Measurements from ENCODE around the gene ERMP1.
"Not testable (repeated sequence)": the region's sequence is repeated elsewhere in the genome, so short reads cannot be mapped to it uniquely, and the experiment has no call there.

ERMP1 gene

DNA sequence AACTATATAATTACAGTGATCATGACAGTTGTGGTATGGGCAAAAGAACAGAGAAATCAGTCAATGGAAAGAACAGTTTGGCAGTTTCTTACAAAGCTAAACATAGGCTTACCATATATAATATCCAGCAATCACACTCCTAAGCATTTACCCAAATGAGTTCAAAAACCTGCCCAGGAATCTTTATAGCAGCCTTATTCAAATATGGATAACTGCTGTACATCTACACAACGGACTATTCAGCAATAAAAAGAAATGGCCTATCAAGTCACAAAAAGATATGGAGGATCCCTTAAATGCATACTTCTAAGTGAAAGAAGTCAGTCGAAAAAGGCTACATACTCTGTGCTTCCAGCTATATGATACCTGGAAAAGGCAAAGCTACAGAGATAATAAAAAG is 36.6 kb downstream of the ERMP1 start:
- H3K4me3 ChIP-seq (ENCODE audit: low read depth, low read length): no peak overlapping the region
- no peaks in the 10 kb centered on the region for H3K79me2 ChIP-seq (ENCODE audit: control insufficient read depth, insufficient read depth, low read length, unreplicated experiment)
- no peaks in the 10 kb centered on the region for H3K36me3 ChIP-seq (ENCODE audit: insufficient read depth, low read length)
- no peak overlapping the region for H3K27ac ChIP-seq (ENCODE audit: low read depth, low read length)
- no peaks in the 10 kb centered on the region for H3K4me1 ChIP-seq (ENCODE audit: control insufficient read depth, insufficient read depth, low read length, unreplicated experiment)
- H3K27me3 ChIP-seq (ENCODE audit: insufficient read depth, low read length): no peaks in the 10 kb centered on the region
- no peak overlapping the region for H2AFZ ChIP-seq (ENCODE audit: low read length, unreplicated experiment)

DNA sequence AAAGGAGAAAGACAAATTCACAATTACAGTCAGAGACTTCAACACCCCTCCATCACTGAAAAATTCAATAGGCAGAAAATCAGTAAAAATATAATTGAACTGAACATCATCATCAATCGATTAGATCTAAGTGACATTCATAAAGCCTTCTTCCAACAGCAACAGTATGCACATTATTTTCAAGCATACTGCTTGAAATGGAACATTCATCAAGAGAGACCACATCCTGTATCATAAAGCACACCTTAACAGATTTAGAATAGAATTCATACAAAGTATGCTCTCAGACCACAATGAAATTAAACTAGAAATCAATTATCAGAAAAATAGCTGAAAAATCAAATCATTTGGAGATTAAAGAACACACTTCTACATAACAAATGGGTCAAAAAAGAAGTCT is 39.1 kb downstream of the ERMP1 start:
- H3K27me3 ChIP-seq (ENCODE audit: insufficient read depth, low read length): no peaks in the 10 kb centered on the region
- H3K4me3 ChIP-seq (ENCODE audit: low read depth, low read length): no peak overlapping the region
- no peak overlapping the region for H3K27ac ChIP-seq (ENCODE audit: low read depth, low read length)
- H3K36me3 ChIP-seq (ENCODE audit: insufficient read depth, low read length): no peaks in the 10 kb centered on the region
- no peak overlapping the region for H2AFZ ChIP-seq (ENCODE audit: low read length, unreplicated experiment)
- no peaks in the 10 kb centered on the region for H3K4me1 ChIP-seq (ENCODE audit: control insufficient read depth, insufficient read depth, low read length, unreplicated experiment)
- no peaks in the 10 kb centered on the region for H3K79me2 ChIP-seq (ENCODE audit: control insufficient read depth, insufficient read depth, low read length, unreplicated experiment)

DNA sequence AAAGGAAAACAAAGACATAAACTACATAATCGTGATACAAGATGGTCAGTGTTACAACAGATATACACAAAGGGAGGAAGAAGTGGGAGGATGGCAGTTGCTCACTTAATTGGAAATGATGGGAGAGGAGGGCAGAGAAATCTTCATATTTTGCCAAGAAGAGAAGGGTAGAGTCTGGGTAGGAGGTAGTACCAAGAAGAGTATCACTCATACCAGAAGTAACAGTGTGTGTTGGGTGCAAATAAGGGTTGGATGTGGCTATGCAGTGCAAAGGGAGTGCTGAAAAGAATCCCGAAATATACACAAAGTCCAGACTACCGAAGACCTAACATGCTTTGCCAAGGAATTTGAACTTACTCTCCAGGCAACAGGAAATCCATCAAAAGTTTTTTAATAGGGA is 41.0 kb downstream of the ERMP1 start:
- Histone ChIP-seq H3K36me3 (ENCODE audit: insufficient read depth, low read length) (no peaks in the 10 kb centered on the region), H3K4me3 (ENCODE audit: low read depth, low read length) (no peak overlapping the region), H2AFZ (ENCODE audit: low read length, unreplicated experiment) (no peak overlapping the region), H3K27ac (ENCODE audit: low read depth, low read length) (no peak overlapping the region), H3K27me3 (ENCODE audit: insufficient read depth, low read length) (no peaks in the 10 kb centered on the region), H3K4me1 (ENCODE audit: control insufficient read depth, insufficient read depth, low read length, unreplicated experiment) (no peaks in the 10 kb centered on the region), H3K79me2 (ENCODE audit: control insufficient read depth, insufficient read depth, low read length, unreplicated experiment) (no peaks in the 10 kb centered on the region)

DNA sequence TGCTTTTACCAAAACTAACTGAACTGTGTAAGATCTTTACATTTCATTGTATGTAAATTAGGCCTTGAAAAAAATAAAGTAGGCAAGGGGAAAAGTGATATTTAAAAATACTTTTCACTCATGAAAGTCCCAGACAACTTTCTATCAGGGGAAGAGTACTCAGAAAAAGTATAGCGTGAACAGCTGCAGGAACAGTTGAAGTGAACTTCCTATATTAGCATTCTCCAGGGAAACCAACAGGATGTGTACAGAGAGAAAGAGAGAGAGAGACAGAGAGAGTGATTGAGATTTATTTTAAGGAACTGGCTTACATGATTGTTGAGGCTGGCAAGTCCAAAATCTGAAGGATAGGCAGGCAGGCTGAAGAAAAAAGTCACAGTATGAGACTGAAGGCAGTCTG is 42.0 kb downstream of the ERMP1 start:
- H3K27ac ChIP-seq (ENCODE audit: low read depth, low read length): no peak overlapping the region

DNA sequence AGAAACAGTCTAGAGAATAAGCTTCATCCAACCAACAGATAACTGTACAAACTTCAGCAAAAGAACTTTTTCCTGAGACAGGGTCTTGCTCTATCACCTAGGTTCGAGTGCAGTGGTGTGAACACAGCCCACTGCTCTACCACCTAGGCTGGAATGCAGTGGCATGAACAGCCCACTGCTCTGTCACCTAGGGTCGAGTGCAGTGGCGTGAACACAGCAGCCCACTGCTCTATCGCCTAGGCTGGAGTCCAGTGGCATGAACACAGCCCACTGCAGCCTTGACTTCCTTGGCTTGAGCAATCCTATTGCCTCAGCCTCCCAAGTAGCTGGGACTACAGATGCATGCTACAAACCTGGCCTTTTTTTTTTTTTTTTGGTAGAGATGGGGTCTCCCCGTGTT is 43.4 kb downstream of the ERMP1 start:
- Histone ChIP-seq H3K4me3 (ENCODE audit: low read depth, low read length) (no peak overlapping the region), H2AFZ (ENCODE audit: low read length, unreplicated experiment) (no peak overlapping the region), H3K4me1 (ENCODE audit: control insufficient read depth, insufficient read depth, low read length, unreplicated experiment) (no peaks in the 10 kb centered on the region), H3K27ac (ENCODE audit: low read depth, low read length) (no peak overlapping the region), H3K27me3 (ENCODE audit: insufficient read depth, low read length) (no peaks in the 10 kb centered on the region), H3K79me2 (ENCODE audit: control insufficient read depth, insufficient read depth, low read length, unreplicated experiment) (no peaks in the 10 kb centered on the region), H3K36me3 (ENCODE audit: insufficient read depth, low read length) (no peaks in the 10 kb centered on the region)

More for the DNA sequence above, 42.0 kb downstream of the ERMP1 start:
- Histone ChIP-seq H3K4me3 (ENCODE audit: low read depth, low read length) (no peak overlapping the region), H3K27me3 (ENCODE audit: insufficient read depth, low read length) (no peaks in the 10 kb centered on the region), H3K36me3 (ENCODE audit: insufficient read depth, low read length) (no peaks in the 10 kb centered on the region), H3K79me2 (ENCODE audit: control insufficient read depth, insufficient read depth, low read length, unreplicated experiment) (no peaks in the 10 kb centered on the region), H2AFZ (ENCODE audit: low read length, unreplicated experiment) (no peak overlapping the region), H3K4me1 (ENCODE audit: control insufficient read depth, insufficient read depth, low read length, unreplicated experiment) (no peaks in the 10 kb centered on the region)

DNA sequence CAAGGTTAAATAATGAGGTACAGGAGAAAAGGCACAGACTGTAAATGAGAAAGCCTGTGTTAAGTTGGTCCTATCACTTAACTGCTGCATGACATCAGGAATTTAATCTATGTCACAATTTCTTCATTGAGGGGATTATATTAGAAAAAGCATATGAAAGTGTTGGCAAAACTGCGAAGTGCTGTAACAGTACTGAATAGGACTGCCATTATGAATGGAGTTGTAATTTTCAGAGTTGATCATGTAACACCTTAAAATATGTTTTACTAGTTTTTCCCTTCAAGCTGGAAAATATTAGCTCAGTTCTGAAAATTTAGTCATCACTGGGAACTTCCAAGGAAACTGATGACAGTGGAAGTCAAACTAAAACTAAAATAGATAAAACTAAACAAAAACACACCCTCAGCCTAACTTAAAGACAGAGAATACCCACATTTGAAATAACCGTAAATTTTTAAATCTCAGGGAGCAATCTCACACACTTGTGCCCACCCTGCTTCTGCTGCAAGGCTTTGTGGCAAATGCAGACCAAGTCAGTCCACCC is 45.1 kb downstream of the ERMP1 start:
- no peak overlapping the region for H3K4me3 ChIP-seq (ENCODE audit: low read depth, low read length)
- no peaks in the 10 kb centered on the region for H3K27me3 ChIP-seq (ENCODE audit: insufficient read depth, low read length)
- H3K36me3 ChIP-seq (ENCODE audit: insufficient read depth, low read length): no peaks in the 10 kb centered on the region
- H3K27ac ChIP-seq (ENCODE audit: low read depth, low read length): no peak overlapping the region
- H2AFZ ChIP-seq (ENCODE audit: low read length, unreplicated experiment): no peak overlapping the region
- H3K4me1 ChIP-seq (ENCODE audit: control insufficient read depth, insufficient read depth, low read length, unreplicated experiment): no peaks in the 10 kb centered on the region
- H3K79me2 ChIP-seq (ENCODE audit: control insufficient read depth, insufficient read depth, low read length, unreplicated experiment): no peaks in the 10 kb centered on the region

DNA sequence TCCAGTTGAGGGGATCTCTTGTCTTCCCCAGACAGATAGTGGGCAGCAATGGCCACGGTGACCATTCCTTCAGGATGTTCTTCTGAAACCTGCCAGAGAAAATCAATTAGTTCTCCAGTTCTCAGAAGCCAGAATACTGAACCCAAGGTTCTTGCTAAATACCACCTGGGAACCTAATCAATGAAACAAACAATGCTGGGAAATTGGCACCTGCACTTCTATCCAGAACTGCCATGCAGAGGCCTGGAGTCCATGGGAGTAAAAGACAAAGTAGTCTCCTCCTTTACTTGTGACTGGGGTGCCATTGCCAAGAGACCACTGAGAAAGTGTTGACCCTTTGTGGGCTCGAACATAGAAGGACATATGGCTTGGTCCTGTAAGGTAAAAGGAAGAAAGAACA is 45.7 kb downstream of the ERMP1 start:
- H3K4me3 ChIP-seq (ENCODE audit: low read depth, low read length): no peak overlapping the region
- no peak overlapping the region for H3K27ac ChIP-seq (ENCODE audit: low read depth, low read length)
- H3K4me1 ChIP-seq (ENCODE audit: control insufficient read depth, insufficient read depth, low read length, unreplicated experiment): no peaks in the 10 kb centered on the region
- no peaks in the 10 kb centered on the region for H3K79me2 ChIP-seq (ENCODE audit: control insufficient read depth, insufficient read depth, low read length, unreplicated experiment)
- no peak overlapping the region for H2AFZ ChIP-seq (ENCODE audit: low read length, unreplicated experiment)
- no peaks in the 10 kb centered on the region for H3K36me3 ChIP-seq (ENCODE audit: insufficient read depth, low read length)
- no peaks in the 10 kb centered on the region for H3K27me3 ChIP-seq (ENCODE audit: insufficient read depth, low read length)

DNA sequence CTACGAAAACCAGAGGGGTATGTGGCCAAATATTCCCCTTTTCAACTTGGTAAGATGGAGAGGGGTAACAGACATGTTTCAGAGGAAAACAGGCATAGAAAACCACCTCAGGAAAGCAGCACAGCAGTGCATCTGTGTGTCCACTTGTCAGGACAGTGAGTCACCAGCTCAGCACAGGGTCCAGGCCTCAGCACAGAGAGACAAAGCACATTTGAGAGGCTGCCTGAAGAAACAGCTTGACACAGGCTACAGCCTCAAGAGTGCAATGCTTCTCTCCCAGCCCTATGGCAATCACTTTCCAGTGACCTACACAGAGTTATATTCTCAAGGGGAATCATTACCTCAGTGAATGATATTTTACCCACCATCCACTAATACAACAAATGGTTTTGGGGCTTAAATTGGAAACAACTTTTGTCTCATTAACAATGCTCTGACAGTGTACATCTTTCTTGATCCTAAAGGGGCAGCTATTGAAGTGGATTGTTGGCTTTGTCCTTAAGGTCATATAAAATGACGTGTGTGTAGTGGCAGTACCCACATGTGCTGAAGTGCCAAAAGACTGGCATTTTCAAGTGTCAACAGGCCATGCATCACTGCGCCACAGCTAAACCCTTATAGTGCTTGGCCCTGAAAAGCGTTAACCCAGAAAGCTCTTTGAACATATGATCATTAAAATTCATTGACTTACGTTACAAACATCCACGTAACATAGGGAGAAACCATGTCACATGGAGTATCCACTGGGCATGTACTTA is 46.4 kb downstream of the ERMP1 start:
- Histone ChIP-seq H3K79me2 (ENCODE audit: control insufficient read depth, insufficient read depth, low read length, unreplicated experiment) (no peaks in the 10 kb centered on the region), H3K4me3 (ENCODE audit: low read depth, low read length) (no peak overlapping the region), H2AFZ (ENCODE audit: low read length, unreplicated experiment) (no peak overlapping the region), H3K36me3 (ENCODE audit: insufficient read depth, low read length) (no peaks in the 10 kb centered on the region), H3K27ac (ENCODE audit: low read depth, low read length) (no peak overlapping the region), H3K4me1 (ENCODE audit: control insufficient read depth, insufficient read depth, low read length, unreplicated experiment) (no peaks in the 10 kb centered on the region), H3K27me3 (ENCODE audit: insufficient read depth, low read length) (no peaks in the 10 kb centered on the region)

DNA sequence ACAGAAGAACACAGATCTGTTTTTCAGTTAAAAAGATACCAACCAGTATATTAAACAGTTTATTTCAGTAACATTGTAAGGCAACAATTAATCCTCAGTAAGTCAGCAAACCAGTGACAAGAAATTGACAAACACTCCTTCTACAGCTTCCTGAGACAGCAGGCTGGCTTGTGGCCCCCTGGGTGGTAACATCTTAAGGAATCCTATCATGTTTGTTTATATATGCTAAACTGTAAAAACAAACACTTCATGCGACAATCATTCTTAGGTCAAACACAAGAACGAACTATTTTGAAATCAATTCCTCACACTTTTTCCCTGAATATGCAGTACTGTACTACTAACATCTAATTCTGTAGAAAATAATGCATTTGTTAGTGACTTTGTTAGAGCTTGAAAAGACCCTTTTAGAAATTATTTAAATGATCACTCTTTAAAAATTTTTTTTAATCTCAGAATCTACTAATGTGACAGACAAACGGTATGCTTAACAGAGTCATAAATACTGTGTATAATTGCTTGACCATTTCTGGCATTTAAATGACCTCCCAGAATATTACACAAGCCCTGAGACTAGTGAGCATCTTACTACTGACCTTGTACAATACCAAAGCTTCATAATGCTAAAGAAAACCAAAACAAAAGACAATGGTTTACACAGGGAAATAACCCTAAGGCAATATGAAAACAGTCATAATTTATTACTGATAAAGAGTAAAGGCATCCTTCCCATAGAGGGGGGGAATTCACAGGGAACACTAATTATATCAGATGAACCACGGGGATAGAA is 48.2 kb downstream of the ERMP1 start:
- H3K36me3 ChIP-seq (ENCODE audit: insufficient read depth, low read length): peaks cover 6% of the 10 kb centered on the region
- H3K4me3 ChIP-seq (ENCODE audit: low read depth, low read length): no peak overlapping the region

DNA sequence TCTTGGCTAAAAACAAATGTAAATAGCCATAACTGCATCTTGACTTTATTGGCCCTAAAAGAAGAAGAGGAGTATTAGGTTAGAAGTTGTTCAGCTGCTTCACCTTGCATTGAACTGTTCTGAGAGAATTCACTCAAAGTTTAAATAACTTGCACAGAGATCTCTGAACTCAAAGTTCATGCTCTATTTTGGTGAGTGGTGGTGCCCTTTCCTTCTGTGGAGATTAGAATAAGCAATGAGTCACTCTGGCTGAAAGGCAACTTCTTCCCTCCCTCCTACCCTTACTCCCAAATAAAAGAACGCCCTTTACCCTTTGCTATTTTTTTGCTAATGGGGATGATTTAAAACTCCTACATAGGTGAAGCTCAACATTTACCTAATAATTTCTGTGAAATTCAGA is 48.9 kb downstream of the ERMP1 start:
- Histone ChIP-seq H3K27ac (ENCODE audit: low read depth, low read length) (no peak overlapping the region), H2AFZ (ENCODE audit: low read length, unreplicated experiment) (no peak overlapping the region), H3K36me3 (ENCODE audit: insufficient read depth, low read length) (peaks cover 11% of the 10 kb centered on the region), H3K79me2 (ENCODE audit: control insufficient read depth, insufficient read depth, low read length, unreplicated experiment) (no peaks in the 10 kb centered on the region), H3K4me1 (ENCODE audit: control insufficient read depth, insufficient read depth, low read length, unreplicated experiment) (no peaks in the 10 kb centered on the region), H3K27me3 (ENCODE audit: insufficient read depth, low read length) (no peaks in the 10 kb centered on the region), H3K4me3 (ENCODE audit: low read depth, low read length) (no peak overlapping the region)

More for the DNA sequence above, 48.2 kb downstream of the ERMP1 start:
- no peaks in the 10 kb centered on the region for H3K27me3 ChIP-seq (ENCODE audit: insufficient read depth, low read length)
- no peaks in the 10 kb centered on the region for H3K79me2 ChIP-seq (ENCODE audit: control insufficient read depth, insufficient read depth, low read length, unreplicated experiment)
- H3K27ac ChIP-seq (ENCODE audit: low read depth, low read length): no peak overlapping the region
- no peaks in the 10 kb centered on the region for H3K4me1 ChIP-seq (ENCODE audit: control insufficient read depth, insufficient read depth, low read length, unreplicated experiment)
- no peak overlapping the region for H2AFZ ChIP-seq (ENCODE audit: low read length, unreplicated experiment)

DNA sequence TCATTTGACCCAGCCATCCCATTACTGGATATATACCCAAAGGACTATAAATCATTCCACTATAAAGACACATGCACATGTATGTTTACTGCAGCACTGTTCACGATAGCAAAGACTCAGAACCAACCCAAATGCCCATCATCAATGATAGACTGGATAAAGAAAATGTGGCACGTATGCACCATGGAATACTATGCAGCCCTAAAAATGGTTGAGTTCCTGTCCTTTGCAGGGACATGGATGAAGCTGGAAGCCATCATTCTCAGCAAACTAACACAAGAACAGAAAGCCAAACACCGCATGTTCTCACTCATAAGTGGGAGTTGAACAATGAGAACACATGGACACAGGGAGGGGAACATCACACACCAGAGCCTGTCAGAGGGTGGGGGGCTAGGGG is 49.5 kb downstream of the ERMP1 start:
- H3K4me1 ChIP-seq (ENCODE audit: control insufficient read depth, insufficient read depth, low read length, unreplicated experiment); H3K27ac ChIP-seq (ENCODE audit: low read depth, low read length); H3K4me3 ChIP-seq (ENCODE audit: low read depth, low read length); H3K79me2 ChIP-seq (ENCODE audit: control insufficient read depth, insufficient read depth, low read length, unreplicated experiment); H3K27me3 ChIP-seq (ENCODE audit: insufficient read depth, low read length); H2AFZ ChIP-seq (ENCODE audit: low read length, unreplicated experiment): not testable (repeated sequence)
- peaks cover 17% of the 10 kb centered on the region for H3K36me3 ChIP-seq (ENCODE audit: insufficient read depth, low read length)
